NCI-H2196 treated with DMSO at 0.1 percent for 48 hours (cell line): ENCODE data around the gene CACNB4.

Experiments used
- DNase-seq: peaks from one replicate; lab custom pipeline; 2025; ENCODE audit not compliant: unreplicated experiment; lab: John Stamatoyannopoulos, UW

Gene CACNB4

DNA sequence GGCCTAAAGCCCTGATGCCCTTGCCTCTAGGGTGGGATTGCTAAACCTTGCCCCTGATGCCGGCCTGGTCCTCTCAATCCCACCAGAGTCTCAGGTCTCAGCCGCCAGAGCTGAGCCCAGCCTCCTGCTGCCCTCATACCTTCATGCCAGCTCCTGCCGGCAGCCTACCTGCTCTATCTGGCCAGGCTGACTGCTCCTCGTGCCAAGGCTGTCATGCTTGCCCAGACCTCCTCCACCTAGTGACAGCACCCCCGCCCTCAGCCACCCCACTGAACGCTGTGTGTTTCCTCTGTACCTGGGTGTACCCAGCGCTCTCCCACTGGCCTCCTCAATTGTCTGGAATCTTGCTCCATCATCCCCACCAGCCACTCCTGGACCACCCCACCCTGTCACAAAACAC lies 120.1 kb downstream of the CACNB4 start:
- no peak for DNase-seq

- DNase-seq: no peak
Observed at GRCh38 chr2:151977631-151978030, 121.2 kb downstream of the CACNB4 start.

DNA sequence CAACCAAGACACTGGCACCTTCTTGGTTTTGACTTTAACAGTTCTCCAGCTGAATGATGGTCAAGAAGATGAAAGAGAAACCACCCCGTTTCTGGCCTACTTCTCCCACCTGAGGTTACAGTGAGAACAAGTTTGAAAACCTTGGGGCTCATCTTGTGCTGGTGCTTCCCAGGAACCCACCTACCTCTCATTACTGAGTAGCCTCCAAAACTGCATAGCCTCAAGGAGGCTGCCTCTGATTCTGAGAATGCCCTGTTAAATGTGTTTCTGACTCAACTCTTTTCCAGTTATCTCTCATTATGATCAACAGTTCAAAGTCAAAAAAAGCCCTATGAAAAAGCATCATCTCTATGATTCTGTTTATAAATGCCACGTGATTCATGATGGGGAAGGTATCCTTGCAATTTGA lies 121.9 kb downstream of the CACNB4 start:
- no peak for DNase-seq

GRCh38 chr2:151975460-151976414 lies 123.1 kb downstream of the CACNB4 start:
- DNase-seq: no peak

DNA sequence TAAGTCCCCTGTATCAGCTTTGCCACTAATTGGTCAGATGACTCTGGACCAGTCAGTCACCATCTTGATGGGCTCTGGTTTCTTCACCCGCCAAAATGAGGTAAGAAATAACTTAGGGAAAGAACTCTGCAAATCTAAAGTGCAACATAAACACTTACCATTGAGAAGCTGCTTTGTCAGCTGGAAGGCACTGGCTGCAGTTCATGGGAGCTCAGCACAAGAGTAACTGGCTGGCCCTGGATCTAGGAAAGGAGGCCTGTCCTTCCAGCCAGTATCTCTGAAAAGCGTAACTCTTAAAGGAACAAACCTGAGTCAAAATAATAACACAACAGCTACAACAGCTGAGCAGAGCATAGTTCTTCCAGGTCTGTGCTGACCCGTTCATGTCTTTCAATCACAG lies 123.9 kb downstream of the CACNB4 start:
- DNase-seq: no peak

GRCh38 chr2:151973901-151974199 lies 125.0 kb downstream of the CACNB4 start:
- no peak for DNase-seq

GRCh38 chr2:151973013-151973900 lies 125.6 kb downstream of the CACNB4 start:
- no peak for DNase-seq

DNA sequence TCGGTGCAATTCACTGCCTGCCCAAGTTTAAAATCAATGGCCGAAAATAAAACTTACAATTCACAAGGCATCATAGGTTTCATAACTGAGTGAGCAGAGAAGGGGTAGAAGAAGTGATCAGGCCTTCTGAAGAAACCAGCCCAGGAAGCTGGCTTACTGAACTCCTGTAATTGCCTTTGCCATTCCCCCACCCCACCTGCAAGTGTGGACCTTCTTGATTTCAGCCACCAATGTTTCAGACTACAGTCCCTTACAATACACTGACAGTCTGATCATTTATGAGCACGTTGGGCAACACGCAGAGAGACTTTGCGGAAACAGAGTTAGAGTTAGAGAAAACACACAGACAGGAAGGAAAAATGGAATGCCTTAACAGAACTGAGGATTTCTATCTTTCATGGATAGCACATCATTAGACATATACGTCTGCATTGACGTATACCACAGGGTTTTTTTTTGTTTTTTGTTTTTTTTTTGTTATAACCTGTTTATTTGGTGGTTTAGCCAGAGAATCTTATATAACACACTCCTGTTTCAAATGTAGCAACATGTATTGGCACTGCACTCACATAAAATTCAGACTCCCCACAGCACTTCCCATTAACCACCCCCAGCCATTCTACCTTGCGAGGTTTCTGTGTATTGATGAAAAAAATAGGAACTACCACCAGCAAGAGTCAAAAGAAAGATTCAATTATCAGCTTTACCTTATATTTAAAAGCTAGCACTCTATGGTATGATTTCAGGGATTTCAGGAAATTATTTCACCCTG lies 126.4 kb downstream of the CACNB4 start:
- no peak for DNase-seq

DNA sequence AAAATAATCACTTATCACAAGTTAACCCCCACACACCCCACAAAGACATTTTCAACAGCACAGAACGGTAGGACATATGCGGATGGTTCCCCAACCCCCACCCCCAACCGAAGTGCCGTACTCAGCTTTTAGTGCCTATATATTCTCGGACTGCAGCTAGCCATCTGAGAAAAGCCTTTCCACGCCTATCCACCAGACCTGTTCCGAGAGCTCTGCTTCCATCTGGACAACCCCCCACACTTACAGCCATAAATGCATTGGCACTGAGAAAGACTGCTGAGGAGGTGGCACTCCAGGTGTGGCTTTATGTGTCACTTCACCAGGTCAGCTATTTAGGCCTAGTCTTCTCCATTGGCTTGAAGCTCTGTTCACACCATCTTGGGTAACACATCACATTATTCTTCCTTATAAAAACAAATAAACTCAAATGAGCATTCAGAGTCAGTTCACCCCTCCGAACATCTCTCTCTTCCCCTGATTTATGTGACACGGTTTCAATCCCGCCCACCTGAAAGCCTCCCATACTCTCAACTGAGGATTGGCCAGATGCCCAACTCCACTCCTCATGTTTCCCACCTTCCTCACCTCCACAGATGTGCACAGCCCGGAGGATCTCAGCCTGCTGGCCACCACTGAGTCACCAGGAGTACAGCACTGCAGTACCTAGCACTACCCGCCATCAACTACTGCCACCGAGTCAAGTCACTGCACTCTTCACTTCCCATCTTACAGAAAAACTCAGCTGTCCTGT lies 127.4 kb downstream of the CACNB4 start:
- DNase-seq: no peak

DNA sequence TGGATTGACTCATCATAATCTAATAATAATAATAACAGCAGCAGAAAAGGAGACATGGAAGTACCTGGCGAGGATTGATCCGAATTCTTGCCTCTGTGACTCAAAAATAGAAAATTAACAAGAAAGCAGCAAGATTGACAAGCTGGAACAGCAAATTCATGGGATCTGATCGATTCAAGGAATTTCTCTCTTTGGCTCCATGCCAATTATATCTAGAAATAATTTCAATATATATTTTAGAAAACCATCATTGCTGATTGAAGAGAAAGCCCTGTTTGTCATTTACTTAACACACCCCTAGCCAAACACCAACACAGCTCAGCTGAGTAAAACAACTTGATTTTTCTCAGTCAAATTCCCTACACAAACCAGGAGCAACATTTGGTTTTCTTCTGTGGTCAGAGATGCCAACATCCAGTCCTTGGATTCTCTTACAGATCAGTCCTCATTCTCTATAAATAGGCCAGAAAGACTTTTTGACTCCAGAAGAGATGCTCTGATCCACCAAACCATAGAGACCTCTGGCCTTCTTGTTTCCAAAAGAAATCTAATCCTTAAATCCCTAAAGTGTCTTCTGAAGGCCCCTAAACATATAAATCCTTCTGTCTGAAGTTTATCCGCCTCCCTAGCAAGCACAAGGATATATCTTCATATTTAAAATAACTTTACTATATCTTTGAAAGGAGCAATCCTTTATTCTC lies 129.9 kb downstream of the CACNB4 start:
- DNase-seq: no peak

GRCh38 chr2:151967829-151968722 lies 130.8 kb downstream of the CACNB4 start:
- DNase-seq: no peak

- no peak for DNase-seq
Observed at GRCh38 chr2:151965884-151966283, 133.0 kb downstream of the CACNB4 start.

- no peak for DNase-seq
Observed at GRCh38 chr2:151961558-151961957, 137.3 kb downstream of the CACNB4 start.

- no peak for DNase-seq
Observed at GRCh38 chr2:151959238-151959637, 139.6 kb downstream of the CACNB4 start.

- no peak for DNase-seq
Observed at GRCh38 chr2:151953467-151953866, 145.4 kb downstream of the CACNB4 start.

DNA sequence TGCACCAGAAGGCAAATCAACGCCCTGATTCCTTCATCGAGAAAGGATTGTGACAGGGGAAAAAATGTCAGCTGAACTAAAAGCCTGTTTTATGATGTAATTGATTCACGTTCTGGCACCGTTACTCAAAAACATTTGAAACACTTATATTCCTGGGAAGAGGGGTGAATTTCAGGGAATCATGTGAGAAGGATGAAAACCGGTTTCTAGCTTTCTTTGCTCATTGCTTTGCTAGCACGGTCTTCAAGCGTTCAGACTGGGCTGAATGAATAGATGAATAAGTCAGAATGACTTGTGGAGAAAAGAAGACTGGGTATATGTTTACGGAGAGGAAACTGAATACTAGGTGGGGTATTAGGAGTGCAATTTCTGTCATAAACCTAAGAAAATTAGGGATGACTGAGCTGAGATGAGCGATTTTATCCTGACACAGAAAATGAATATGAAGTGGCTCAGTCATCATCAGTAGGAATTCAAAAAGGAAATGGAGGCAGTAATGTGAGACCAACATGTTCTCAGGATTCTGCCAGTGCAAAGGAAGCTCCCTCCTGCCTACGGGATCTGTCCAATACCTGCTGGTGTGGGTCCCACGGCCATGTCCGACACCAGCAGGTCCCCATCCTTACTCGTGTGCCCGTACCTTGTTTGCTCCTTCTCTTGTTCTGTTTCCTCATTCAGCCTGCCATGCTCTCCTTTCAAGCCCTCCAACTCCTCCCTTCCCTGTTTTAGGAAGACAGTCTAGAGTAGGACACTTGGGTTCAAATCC lies 146.0 kb downstream of the CACNB4 start:
- DNase-seq: no peak

- DNase-seq: no peak
Observed at GRCh38 chr2:151947813-151948165, 151.1 kb downstream of the CACNB4 start.
